Fibroblast of the aortic adventitia (primary cell): ENCODE data around the gene UBE2QL1. TPM values are rescaled to one million over a fixed set of nuclear protein-coding genes. Genes with fewer than 3 reads are reported as not detected.

ENCODE experiments used
- DNase-seq: peaks from one replicate; pipeline ENCODE4 v3.0.0-alpha.2; 2010; ENCODE audit warnings: low read depth
- H3K4me3 ChIP-seq: 2 replicates; pipeline ENCODE4 v1.5.1; 2011; ENCODE audit warnings: low read depth, mild to moderate bottlenecking, control low read depth, low read length, moderate library complexity
- total RNA-seq: library from RNA; depleted of rRNA; stranded (reverse); fragments of >200 nt; gene quantifications from 2 replicates; pipeline ENCODE4 v1.2.3, GENCODE V29; 2012; ENCODE audit warnings: low replicate concordance
- TF ChIP-seq, protein P1 (sequence below): IDR thresholded peaks from 2 replicates; pipeline ENCODE4 v1.5.1; 2011; ENCODE audit warnings: mild to moderate bottlenecking, low read length, control low read depth, inconsistent platforms; ENCODE audit not compliant: insufficient read depth

UBE2QL1 gene
- total RNA-seq, 1 donor: under 0.01 TPM

DNA sequence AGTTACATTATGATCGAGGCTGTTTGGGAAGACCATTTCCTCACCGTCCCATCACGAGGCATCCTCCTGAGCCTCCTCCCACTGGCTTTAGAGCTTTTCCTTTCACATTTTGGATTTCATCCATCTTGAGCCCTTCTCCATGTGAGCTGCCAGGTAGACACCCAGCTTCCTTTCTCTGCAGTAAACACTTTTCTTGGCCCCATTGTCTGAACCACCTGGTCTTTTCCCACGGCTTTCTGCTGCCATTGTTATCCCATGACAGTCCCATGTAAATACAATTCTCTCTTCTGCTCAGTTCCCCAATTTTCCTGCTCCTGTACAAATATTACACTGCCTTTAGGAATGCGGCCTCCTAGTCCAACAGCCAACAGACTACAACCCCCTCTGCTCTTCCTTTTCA, 24.1 kb downstream of the UBE2QL1 start:
- DNase-seq: no peak
- H3K4me3 ChIP-seq: no peak overlapping the region
- TF ChIP-seq, protein P1, sequence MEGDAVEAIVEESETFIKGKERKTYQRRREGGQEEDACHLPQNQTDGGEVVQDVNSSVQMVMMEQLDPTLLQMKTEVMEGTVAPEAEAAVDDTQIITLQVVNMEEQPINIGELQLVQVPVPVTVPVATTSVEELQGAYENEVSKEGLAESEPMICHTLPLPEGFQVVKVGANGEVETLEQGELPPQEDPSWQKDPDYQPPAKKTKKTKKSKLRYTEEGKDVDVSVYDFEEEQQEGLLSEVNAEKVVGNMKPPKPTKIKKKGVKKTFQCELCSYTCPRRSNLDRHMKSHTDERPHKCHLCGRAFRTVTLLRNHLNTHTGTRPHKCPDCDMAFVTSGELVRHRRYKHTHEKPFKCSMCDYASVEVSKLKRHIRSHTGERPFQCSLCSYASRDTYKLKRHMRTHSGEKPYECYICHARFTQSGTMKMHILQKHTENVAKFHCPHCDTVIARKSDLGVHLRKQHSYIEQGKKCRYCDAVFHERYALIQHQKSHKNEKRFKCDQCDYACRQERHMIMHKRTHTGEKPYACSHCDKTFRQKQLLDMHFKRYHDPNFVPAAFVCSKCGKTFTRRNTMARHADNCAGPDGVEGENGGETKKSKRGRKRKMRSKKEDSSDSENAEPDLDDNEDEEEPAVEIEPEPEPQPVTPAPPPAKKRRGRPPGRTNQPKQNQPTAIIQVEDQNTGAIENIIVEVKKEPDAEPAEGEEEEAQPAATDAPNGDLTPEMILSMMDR: no peak

DNA sequence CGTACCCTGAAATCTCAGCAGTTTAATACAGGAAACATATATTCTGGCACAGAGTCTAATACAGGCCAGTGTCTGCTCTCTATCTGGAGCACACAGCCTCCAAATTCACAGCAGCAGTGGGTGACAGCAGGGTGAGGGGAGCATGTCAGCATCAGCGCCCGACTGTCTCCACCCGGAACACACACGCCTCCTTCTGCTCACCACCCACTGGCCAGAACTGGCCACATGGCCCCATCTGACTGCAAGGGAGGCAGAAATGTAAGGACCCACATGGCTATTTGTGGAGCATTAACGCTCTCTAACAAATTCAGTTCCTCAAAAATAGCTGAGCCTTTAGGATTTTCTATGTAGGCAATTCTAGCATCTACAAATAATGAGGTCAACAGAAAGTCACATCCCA, 24.6 kb downstream of the UBE2QL1 start:
- TF ChIP-seq, protein P1: no peak
- no peak overlapping the region for H3K4me3 ChIP-seq
- no peak for DNase-seq

DNA sequence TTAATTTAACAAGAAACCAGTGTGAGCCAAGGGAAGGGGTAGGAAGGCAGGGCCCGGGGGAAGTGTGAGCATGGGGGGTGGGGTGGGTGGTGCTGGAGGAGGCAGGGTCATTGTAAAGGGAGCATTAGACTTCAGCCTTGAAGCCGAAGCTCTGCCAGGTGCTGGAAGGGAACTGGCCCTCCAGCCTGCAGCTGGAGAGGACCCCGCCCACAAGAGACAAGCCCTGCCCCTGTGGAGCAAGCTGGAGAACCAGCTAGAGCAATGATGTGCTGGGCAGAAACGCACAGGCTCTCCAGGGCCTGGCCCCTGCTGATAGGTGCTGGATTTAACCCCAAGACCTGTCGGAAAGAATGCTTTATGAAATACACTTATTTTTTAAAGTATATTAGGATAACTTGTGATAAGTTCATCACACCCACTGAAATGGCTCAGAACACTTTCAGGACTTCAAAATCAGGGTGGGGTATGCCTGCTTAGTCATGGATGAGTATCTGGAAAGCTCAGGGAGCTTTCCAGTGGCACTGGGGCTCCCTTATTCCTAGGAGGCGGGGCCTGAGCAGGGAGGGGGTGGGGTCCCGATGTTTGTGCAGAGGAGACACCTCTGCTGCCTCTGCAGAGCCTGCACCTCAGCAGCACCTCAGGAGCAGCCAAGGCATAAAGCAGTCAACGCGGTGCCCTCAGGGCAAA, 27.1 kb downstream of the UBE2QL1 start:
- TF ChIP-seq, protein P1: no peak
- no peak for DNase-seq

DNA sequence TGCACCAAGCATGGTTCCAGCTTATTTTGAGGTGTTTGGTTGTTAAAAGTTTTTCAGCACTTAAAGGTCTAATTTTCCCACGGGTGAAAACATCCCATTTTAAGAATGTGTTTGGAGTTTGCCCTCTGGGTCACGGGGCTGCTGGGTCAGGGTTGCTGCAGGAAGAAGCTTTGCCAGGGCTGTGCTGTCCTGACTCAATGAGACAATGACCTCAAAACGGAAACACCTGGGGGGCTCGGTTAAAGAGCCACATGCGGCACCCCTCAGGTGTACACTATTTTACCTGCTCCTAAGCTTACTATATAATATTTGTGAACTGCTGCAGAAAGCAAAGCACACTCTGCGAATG, 27.6 kb downstream of the UBE2QL1 start:
- no peak for DNase-seq
- TF ChIP-seq, protein P1: no peak
- H3K4me3 ChIP-seq: no peak overlapping the region

More for the DNA sequence above, 27.1 kb downstream of the UBE2QL1 start:
- no peak overlapping the region for H3K4me3 ChIP-seq

DNA sequence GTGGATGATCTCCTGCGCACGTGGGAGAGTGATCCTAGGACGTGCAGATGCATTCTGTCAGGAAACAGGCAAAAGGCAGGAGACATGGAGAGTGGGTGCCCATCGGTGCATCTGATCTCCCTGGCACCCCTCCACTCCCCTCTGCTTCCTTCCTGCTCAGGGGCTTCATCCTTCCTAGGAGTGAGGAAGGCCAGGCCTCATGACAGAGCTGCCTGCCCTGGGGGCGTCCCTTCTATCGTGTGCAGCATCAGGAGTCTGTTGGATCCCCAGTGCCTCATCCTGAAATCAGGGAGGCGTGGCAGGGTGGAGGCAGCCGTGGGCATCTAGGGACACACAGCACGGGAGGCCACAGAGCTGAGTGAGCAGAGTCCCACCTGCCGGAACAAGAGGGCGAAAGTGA, 30.1 kb downstream of the UBE2QL1 start:
- TF ChIP-seq, protein P1: no peak
- DNase-seq: no peak
- H3K4me3 ChIP-seq: no peak overlapping the region

DNA sequence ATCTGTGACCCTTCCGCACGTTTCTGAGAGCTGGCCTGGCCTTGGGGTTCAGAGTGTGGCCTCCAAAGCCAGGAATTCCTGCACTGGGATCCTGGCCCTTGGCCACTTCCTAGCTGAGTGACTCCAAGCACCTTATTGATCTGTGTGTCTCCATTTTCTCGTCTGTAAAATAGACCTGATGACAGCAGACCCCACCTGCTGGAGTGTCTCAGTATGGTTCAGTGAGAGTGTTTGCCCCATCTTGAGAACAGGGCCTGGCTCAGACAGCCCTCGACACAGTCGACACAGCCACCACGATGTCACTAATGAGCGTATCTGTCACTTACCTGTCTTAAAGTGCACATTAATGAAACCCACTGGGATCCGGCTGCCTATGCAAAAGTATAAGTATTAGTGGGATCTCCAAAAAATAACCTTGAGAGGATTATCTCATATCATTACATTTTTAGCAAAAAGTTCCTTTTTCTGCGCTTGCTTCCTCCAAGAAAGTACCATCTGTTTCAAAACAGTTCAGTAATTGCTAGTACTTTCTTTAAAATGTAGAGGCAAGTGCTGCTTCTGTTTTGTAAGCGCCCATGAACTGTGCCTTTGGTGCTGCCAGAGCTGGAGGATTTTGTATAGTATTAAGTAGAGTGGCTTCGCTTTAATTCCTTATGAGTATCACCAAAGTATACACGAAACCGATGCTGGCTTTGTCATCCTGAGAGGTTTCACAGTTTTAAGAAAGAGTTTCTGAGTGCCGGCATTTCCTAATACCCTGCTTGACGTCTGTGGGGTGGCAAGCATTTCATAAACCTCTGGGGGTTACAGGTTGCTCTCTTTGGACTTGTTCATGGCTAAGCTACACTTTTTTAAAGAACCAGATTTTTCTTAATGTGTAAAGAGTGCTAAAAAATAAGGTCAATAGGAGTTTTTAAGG, 31.7 kb downstream of the UBE2QL1 start:
- no peak for DNase-seq
- no peak overlapping the region for H3K4me3 ChIP-seq
- TF ChIP-seq, protein P1: no peak
